HepG2 (cell line): Measurements from ENCODE around the gene SNX30. TPM values are rescaled to one million over a fixed set of nuclear protein-coding genes. Genes with fewer than 3 reads are reported as not detected.

ENCODE experiments used
- CREB3 ChIP-seq: sonication (generic); formaldehyde crosslinking; IDR thresholded peaks from 2 replicates; pipeline ENCODE4 v1.5.0; 2020; ENCODE audit warnings: missing genetic modification reagents
- GATAD1 ChIP-seq: IDR thresholded peaks from 2 replicates; pipeline ENCODE4 v1.6.1; 2016; ENCODE audit warnings: missing genetic modification reagents, missing compliant biosample characterization
- GMEB2 ChIP-seq: IDR thresholded peaks from 2 replicates; pipeline ENCODE4 v1.6.1; 2016; ENCODE audit warnings: missing biosample characterization, missing genetic modification reagents, low read depth
- MEF2D ChIP-seq: sonication (generic); formaldehyde crosslinking; IDR thresholded peaks from 2 replicates; pipeline ENCODE4 v1.5.1; 2020; ENCODE audit warnings: mild to moderate bottlenecking, missing genetic modification reagents
- SMARCE1 ChIP-seq: fragments of 450-650 bp; IDR thresholded peaks from 2 replicates; pipeline ENCODE4 v1.6.1; 2017; ENCODE audit warnings: borderline replicate concordance
- TAF15 ChIP-seq: fragments of 200-400 bp; formaldehyde crosslinking; IDR thresholded peaks from one replicate; pipeline ENCODE4 v1.6.1; 2018; ENCODE audit warnings: mild to moderate bottlenecking, low read depth, low read length; ENCODE audit not compliant: poor library complexity, severe bottlenecking
- TRIM22 ChIP-seq: fragments of 450-650 bp; IDR thresholded peaks from 2 replicates; pipeline ENCODE4 v1.6.1; 2017
- YY1 ChIP-seq: IDR thresholded peaks from 2 replicates; pipeline ENCODE4 v1.6.1; 2011; ENCODE audit warnings: low read length, low read depth, moderate library complexity, mild to moderate bottlenecking; ENCODE audit not compliant: insufficient read depth, insufficient replicate concordance
- ZBTB34 ChIP-seq: sonication (generic); formaldehyde crosslinking; IDR thresholded peaks from 2 replicates; pipeline ENCODE4 v1.8.0; 2022; ENCODE audit warnings: mild to moderate bottlenecking, missing genetic modification reagents
- ZFP90 ChIP-seq: sonication (generic); formaldehyde crosslinking; IDR thresholded peaks from 2 replicates; pipeline ENCODE4 v1.8.0; 2022; ENCODE audit warnings: missing genetic modification reagents, mild to moderate bottlenecking, inconsistent platforms, borderline replicate concordance
- ZKSCAN1 ChIP-seq: fragments of 150-350 bp; IDR thresholded peaks from 2 replicates; pipeline ENCODE4 v1.6.1; 2014; ENCODE audit warnings: low read length
- ZNF501 ChIP-seq: sonication (generic); formaldehyde crosslinking; IDR thresholded peaks from 2 replicates; pipeline ENCODE4 v1.5.1; 2020; ENCODE audit warnings: mild to moderate bottlenecking, moderate library complexity, missing genetic modification reagents
- ZNF609 ChIP-seq: sonication (generic); formaldehyde crosslinking; IDR thresholded peaks from 2 replicates; pipeline ENCODE4 v1.4.0; 2020; ENCODE audit warnings: mild to moderate bottlenecking, missing genetic modification reagents, borderline replicate concordance
- ZNF652 ChIP-seq: IDR thresholded peaks from 2 replicates; pipeline ENCODE4 v1.6.1; 2016; ENCODE audit warnings: low read depth, borderline replicate concordance
- ZNF746 ChIP-seq: sonication (generic); formaldehyde crosslinking; IDR thresholded peaks from 2 replicates; pipeline ENCODE4 v1.8.0; 2022; ENCODE audit warnings: mild to moderate bottlenecking, missing genetic modification reagents
- polyA plus RNA-seq, 8 experiments: library from polyadenylated mRNA; depleted of rRNA in 3 of 8; stranded (reverse) in 7 of 8; unstranded in 1 of 8; fragments of >200 nt; fragmentation: Illumina TruSeq in 4 of 8; extraction: Trizol in 4 of 8; gene quantifications; 2 replicates each; pipeline versions ENCODE4 v1.2.1 to v1.2.3, GENCODE V29; 2011 to 2016; ENCODE audit warnings: low read depth in 4 of 8, missing spikeins in 1 of 8, mixed read lengths in 1 of 8; ENCODE audit not compliant: insufficient read depth in 1 of 8
- total RNA-seq, 5 experiments: library from RNA; depleted of rRNA; stranded (reverse); fragments of >200 nt; fragmentation: Illumina TruSeq; extraction: Trizol; gene quantifications; 2 replicates each; pipeline ENCODE4 v1.2.3, GENCODE V29; 2016; ENCODE audit warnings: low read depth in 1 of 5

The SNX30 gene
- total and polyA plus RNA-seq, 2 of the 13 experiments (the other 11 are each of a cell fraction or from before 2014, with no cell fraction given) = 4.4 to 12.4 TPM

GRCh38 chr9:112764837-112765236 lies 14.3 kb downstream of the SNX30 start (continued):
- TF ChIP-seq ZNF501 (CRISPR knock-in tag) = peak; percentile 73
- no peak for TF ChIP-seq MEF2D (CRISPR knock-in tag)
- TF ChIP-seq ZKSCAN1 = no peak
- peak; percentile 13; the same call in 1 of the 2 replicates for TF ChIP-seq ZNF746 (CRISPR knock-in tag)
- no peak for TF ChIP-seq SMARCE1
- peak; percentile 64 for TF ChIP-seq GATAD1 (CRISPR knock-in tag)
- TF ChIP-seq ZNF609 (CRISPR knock-in tag) = no peak
- TF ChIP-seq ZNF652 (CRISPR knock-in tag) = no peak
- no peak for TF ChIP-seq TRIM22
- no peak for TF ChIP-seq ZFP90 (CRISPR knock-in tag)
- TF ChIP-seq ZBTB34 (CRISPR knock-in tag) = no peak
- no peak for TF ChIP-seq CREB3 (CRISPR knock-in tag)
- no peak for TF ChIP-seq YY1
- no peak for TF ChIP-seq TAF15
- no peak for TF ChIP-seq GMEB2
